Stomach (tissue), 9 donors: ENCODE data around the gene ARHGAP12. TPM values are rescaled to one million over a fixed set of nuclear protein-coding genes. Genes with fewer than 3 reads are reported as not detected.

Source experiments
- DNase-seq, 2 donors: peaks; one replicate each; pipeline versions ENCODE4 v3.0.0 to v3.0.0-alpha.2; 2013 to 2019
- H3K27ac ChIP-seq, 5 donors: fragments of 200-600 bp in 4 of 5; sonication (generic) in 4 of 5; one replicate each; pipeline ENCODE4 v1.5.1; 2013 to 2019; ENCODE audit warnings: mild to moderate bottlenecking in 1 of 5, moderate library complexity in 1 of 5
- H3K27me3 ChIP-seq, 3 donors: fragments of 200-600 bp; sonication (generic); one replicate each; pipeline ENCODE4 v1.5.1; 2017 to 2019; ENCODE audit warnings: mixed run types in 1 of 3
- H3K36me3 ChIP-seq, 4 donors: fragments of 200-600 bp; sonication (generic); 1 replicate in 3 of 4; 2 replicates in 1 of 4; pipeline ENCODE4 v1.5.1; 2016 to 2019
- H3K4me1 ChIP-seq, 4 donors: fragments of 200-600 bp; sonication (generic); one replicate each; pipeline ENCODE4 v1.5.1; 2016 to 2019
- H3K4me3 ChIP-seq, 4 donors: fragments of 200-600 bp; sonication (generic) in 3 of 4; one replicate each; pipeline ENCODE4 v1.5.1; 2016 to 2019; ENCODE audit warnings: mild to moderate bottlenecking in 1 of 4
- H3K9me3 ChIP-seq, 4 donors: fragments of 200-600 bp; sonication (generic); one replicate each; pipeline ENCODE4 v1.5.1; 2016 to 2019
- CTCF ChIP-seq, 7 experiments: fragments of 450-650 bp in 4 of 7; fragments of 200-600 bp in 3 of 7; sonication (generic) in 3 of 7; IDR thresholded peaks; one replicate each; pipeline ENCODE4 v1.5.1; 2016 to 2019; ENCODE audit warnings: antibody characterized with exemption in 7 of 7, control low read depth in 2 of 7, mild to moderate bottlenecking in 1 of 7
- EP300 ChIP-seq: sonication (generic); formaldehyde crosslinking; IDR thresholded peaks from one replicate; pipeline ENCODE4 v1.6.1; 2017; ENCODE audit warnings: antibody characterized with exemption
- POLR2A ChIP-seq, 4 donors: fragments of 450-650 bp; IDR thresholded peaks; one replicate each; pipeline ENCODE4 v1.6.1; 2016; ENCODE audit warnings: antibody characterized with exemption in 4 of 4, control low read depth in 2 of 4, mild to moderate bottlenecking in 1 of 4, moderate library complexity in 1 of 4
- POLR2AphosphoS5 ChIP-seq, 3 donors: sonication (generic); formaldehyde crosslinking; IDR thresholded peaks; one replicate each; pipeline ENCODE4 v1.6.1; 2016; ENCODE audit warnings: antibody characterized with exemption in 3 of 3
- WGBS, 5 donors: extraction: QIAGEN DNeasy Blood & Tissue Kit in 3 of 5; methylation state at CpG; one replicate each; pipeline versions ENCODE4 v1.1.5 to v1.1.7; 2013 to 2018; 5-methylcytosine and 5-hydroxymethylcytosine counted together
- intact Hi-C: fragments of 100-400 bp; cut with DNase I; formaldehyde crosslinking; loops from one replicate; pipeline ENCODE4 v1.15.1; 2023; ENCODE audit warnings: low total_unique reads
- polyA plus RNA-seq, 3 donors: library from polyadenylated mRNA; stranded (reverse); fragments of 200-250 nt; gene quantifications; one replicate each; pipeline ENCODE4 v1.2.3, GENCODE V29; 2013
- total RNA-seq, 5 donors: library from RNA; depleted of rRNA; stranded (reverse); fragments of >200 nt; gene quantifications; one replicate each; pipeline versions ENCODE4 v1.1.0 to v1.2.3, GENCODE V29; 2014 to 2016
- donor health status: healthy with polysubstance abuse.
- donor health status: Bipolar disorder and iron deficiency.
- donor health status: healthy.

The ARHGAP12 gene
- total and polyA plus RNA-seq, 8 donors = 9.8 to 343 (median 27.9) TPM

DNA sequence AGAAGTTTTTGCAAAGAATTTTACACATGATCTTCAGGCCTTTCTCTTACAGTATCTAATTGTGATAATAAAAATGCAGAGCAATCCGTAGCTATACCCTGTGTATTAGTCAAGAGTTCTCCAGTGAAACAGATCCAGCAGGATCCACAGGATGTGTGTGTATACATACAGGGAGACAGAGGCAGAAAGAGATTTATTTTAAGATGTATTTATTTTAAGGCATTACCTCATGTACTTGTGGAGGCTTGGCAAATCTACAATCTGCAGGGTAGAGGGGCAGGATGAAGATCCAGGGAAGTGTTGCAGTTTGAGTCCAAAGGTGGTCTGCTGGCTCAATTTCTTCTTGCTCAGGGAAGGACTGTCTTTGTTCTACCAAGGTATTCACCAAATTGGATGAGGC is 41.7 kb downstream of the ARHGAP12 start:
- no peaks in the 10 kb centered on the region for H3K9me3 ChIP-seq
- intact Hi-C loops = no loop called here
- H3K36me3 ChIP-seq = no peaks in the 10 kb centered on the region
- no peak overlapping the region for H3K27ac ChIP-seq
- TF ChIP-seq POLR2A (IDR thresholded peaks at IDR 0.05) = no peak
- TF ChIP-seq CTCF (IDR thresholded peaks at IDR 0.05) = no peak
- TF ChIP-seq EP300 = no peak
- no peak for TF ChIP-seq POLR2AphosphoS5 (IDR thresholded peaks at IDR 0.05)
- peaks cover 4 to 64% (median 31%) of the 10 kb centered on the region in 4 donors for H3K4me1 ChIP-seq
- H3K4me3 ChIP-seq = no peak overlapping the region
- no peaks in the 10 kb centered on the region for H3K27me3 ChIP-seq
- DNase-seq = peak in 1 of 2 donors; percentile 21
- 31 to 61% (median 40%) methylated on average over 1 of the region's 1 CpG for WGBS, 5 donors

GRCh38 chr10:31885971-31886370 is 42.7 kb downstream of the ARHGAP12 start:
- Histone ChIP-seq H3K4me3 (no peak overlapping the region), H3K36me3 (no peaks in the 10 kb centered on the region), H3K4me1 (peaks cover 4 to 73% (median 31%) of the 10 kb centered on the region in 4 donors), H3K27me3 (no peaks in the 10 kb centered on the region), H3K27ac (no peak overlapping the region), H3K9me3 (no peaks in the 10 kb centered on the region)
- no peak for TF ChIP-seq POLR2A (IDR thresholded peaks at IDR 0.05)
- no peak for TF ChIP-seq EP300
- TF ChIP-seq POLR2AphosphoS5 (IDR thresholded peaks at IDR 0.05) = no peak
- no peak for TF ChIP-seq CTCF (IDR thresholded peaks at IDR 0.05)
- intact Hi-C loops = no loop called here
- DNase-seq = no peak

- H3K4me1 ChIP-seq = peaks cover 4 to 75% (median 30%) of the 10 kb centered on the region in 4 donors
Measured at GRCh38 chr10:31884386-31884785, 44.2 kb downstream of the ARHGAP12 start.

DNA sequence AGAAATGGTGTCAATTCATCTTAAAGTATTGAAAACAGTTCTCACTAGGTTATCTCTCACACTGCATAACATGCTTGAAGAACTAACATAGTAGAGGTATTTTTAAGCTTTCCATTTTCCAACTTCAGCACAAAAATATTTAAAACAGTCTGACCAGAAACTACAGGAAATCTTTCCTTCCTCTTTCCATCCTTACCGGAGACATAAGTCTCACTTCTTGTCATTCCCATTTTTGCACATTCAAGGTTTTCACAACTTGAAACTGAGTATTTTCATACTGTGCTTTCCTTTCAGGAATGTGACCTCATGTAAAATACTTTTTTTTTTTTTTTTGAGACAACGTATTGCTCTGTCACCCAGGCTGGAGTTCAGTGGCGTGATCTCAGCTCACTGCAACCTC is 45.2 kb downstream of the ARHGAP12 start:
- Histone ChIP-seq H3K36me3 (no peaks in the 10 kb centered on the region), H3K9me3 (no peaks in the 10 kb centered on the region), H3K27ac (peak overlapping the region in 1 of 5 donors; percentile 42), H3K4me1 (peaks cover 0 to 67% (median 29%) of the 10 kb centered on the region in 4 donors), H3K27me3 (no peaks in the 10 kb centered on the region), H3K4me3 (no peak overlapping the region)
- 63 to 74% (median 70%) methylated on average over 3 of the region's 3 CpGs for WGBS, 5 donors
- intact Hi-C loops = no loop called here
- TF ChIP-seq CTCF (IDR thresholded peaks at IDR 0.05) = no peak
- TF ChIP-seq POLR2A (IDR thresholded peaks at IDR 0.05) = no peak
- no peak for TF ChIP-seq EP300
- TF ChIP-seq POLR2AphosphoS5 (IDR thresholded peaks at IDR 0.05) = no peak
- no peak for DNase-seq

More at GRCh38 chr10:31884386-31884785, 44.2 kb downstream of the ARHGAP12 start:
- no peak overlapping the region for H3K27ac ChIP-seq
- DNase-seq = no peak
- no peaks in the 10 kb centered on the region for H3K36me3 ChIP-seq
- H3K27me3 ChIP-seq = no peaks in the 10 kb centered on the region
- intact Hi-C loops = no loop called here
- H3K4me3 ChIP-seq = no peak overlapping the region
- WGBS, 5 donors = 84 to 97% (median 96%) methylated on average over 2 of the region's 2 CpGs
- no peak for TF ChIP-seq POLR2A (IDR thresholded peaks at IDR 0.05)
- TF ChIP-seq POLR2AphosphoS5 (IDR thresholded peaks at IDR 0.05) = no peak
- TF ChIP-seq CTCF (IDR thresholded peaks at IDR 0.05) = no peak
- no peaks in the 10 kb centered on the region for H3K9me3 ChIP-seq
